Amniotic stem cell (primary cell): ENCODE data around the gene RGS7.
"Not testable (repeated sequence)": the region's sequence is repeated elsewhere in the genome, so short reads cannot be mapped to it uniquely, and the experiment has no call there.

Source experiments
- DNase-seq: peaks from one replicate; lab custom pipeline; 2025; lab: John Stamatoyannopoulos, UW

The RGS7 gene

GRCh38 chr1:241139047-241139446, 218.0 kb downstream of the RGS7 start:
- no peak for DNase-seq

GRCh38 chr1:241138248-241138647, 218.8 kb downstream of the RGS7 start:
- no peak for DNase-seq

GRCh38 chr1:241136389-241136788, 220.6 kb downstream of the RGS7 start:
- DNase-seq: no peak

GRCh38 chr1:241131636-241132194, 225.3 kb downstream of the RGS7 start:
- no peak for DNase-seq

GRCh38 chr1:241130881-241131280, 226.1 kb downstream of the RGS7 start:
- no peak for DNase-seq

GRCh38 chr1:241129207-241129960, 227.6 kb downstream of the RGS7 start:
- DNase-seq: no peak

- no peak for DNase-seq
Measured at GRCh38 chr1:241125286-241125685, 231.7 kb downstream of the RGS7 start.

- no peak for DNase-seq
Measured at GRCh38 chr1:241118049-241118448, 239.0 kb downstream of the RGS7 start.

- DNase-seq: no peak
Measured at GRCh38 chr1:241115784-241116183, 241.2 kb downstream of the RGS7 start.

- no peak for DNase-seq
Measured at GRCh38 chr1:241114699-241115233, 242.2 kb downstream of the RGS7 start.

GRCh38 chr1:241113557-241113956, 243.4 kb downstream of the RGS7 start:
- no peak for DNase-seq

GRCh38 chr1:241109039-241109438, 248.0 kb downstream of the RGS7 start:
- no peak for DNase-seq

- no peak for DNase-seq
Measured at GRCh38 chr1:241105147-241105546, 251.9 kb downstream of the RGS7 start.

GRCh38 chr1:241102664-241103063, 254.3 kb downstream of the RGS7 start:
- no peak for DNase-seq

- DNase-seq: no peak
Measured at GRCh38 chr1:241101622-241102021, 255.4 kb downstream of the RGS7 start.

- no peak for DNase-seq
Measured at GRCh38 chr1:241097479-241097878, 259.5 kb downstream of the RGS7 start.

GRCh38 chr1:241096982-241097381, 260.0 kb downstream of the RGS7 start:
- no peak for DNase-seq

- no peak for DNase-seq
Measured at GRCh38 chr1:241095847-241096246, 261.2 kb downstream of the RGS7 start.

GRCh38 chr1:241090798-241091197, 266.2 kb downstream of the RGS7 start:
- no peak for DNase-seq

GRCh38 chr1:241089066-241089465, 267.9 kb downstream of the RGS7 start:
- DNase-seq: not testable (repeated sequence)

GRCh38 chr1:241088075-241088474, 268.9 kb downstream of the RGS7 start:
- not testable (repeated sequence) for DNase-seq

GRCh38 chr1:241086686-241087085, 270.3 kb downstream of the RGS7 start:
- no peak for DNase-seq

- no peak for DNase-seq
Measured at GRCh38 chr1:241083285-241083684, 273.7 kb downstream of the RGS7 start.

GRCh38 chr1:241081473-241081872, 275.5 kb downstream of the RGS7 start:
- no peak for DNase-seq
